Activated CD4-positive, alpha-beta T cell treated with anti-CD3 and anti-CD28 coated beads, Interleukin-2, amount 50 U/mL, for 4 hours (primary cell): ENCODE results near the gene SARS1.

Experiments used
- DNase-seq, 2 experiments: peaks; one replicate each; pipeline ENCODE4 v3.0.0-alpha.2; 2020

SARS1 gene

DNA sequence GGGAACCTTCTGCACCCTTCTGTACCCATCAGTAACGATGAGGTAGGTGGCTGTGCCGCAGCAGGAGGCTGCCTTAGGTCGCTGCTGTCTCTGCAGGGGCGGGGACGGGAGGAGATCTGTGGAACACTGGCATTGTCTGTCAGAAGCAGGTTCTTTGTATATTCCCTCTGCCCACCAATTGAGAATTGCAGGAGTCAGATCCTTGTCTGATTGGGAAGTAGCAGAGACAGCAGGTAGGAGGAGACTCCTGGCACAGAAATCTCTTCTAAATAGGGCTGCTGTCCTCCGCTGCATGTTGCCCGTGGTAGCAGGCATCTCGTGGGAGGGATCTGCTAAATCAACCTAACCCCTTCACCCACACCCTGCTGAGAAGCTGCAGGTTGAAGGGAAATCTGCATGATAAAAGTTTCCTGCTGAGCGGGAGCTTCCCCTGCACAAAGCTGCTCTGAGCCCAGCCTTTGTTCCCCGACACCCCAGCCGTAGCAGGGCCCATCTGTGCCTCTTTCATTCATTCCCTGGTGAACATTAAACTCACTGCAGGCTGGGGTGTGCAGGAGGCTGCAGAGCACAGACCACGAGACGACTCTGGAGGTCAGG, 15.9 kb downstream of the SARS1 start:
- DNase-seq: no peak

DNA sequence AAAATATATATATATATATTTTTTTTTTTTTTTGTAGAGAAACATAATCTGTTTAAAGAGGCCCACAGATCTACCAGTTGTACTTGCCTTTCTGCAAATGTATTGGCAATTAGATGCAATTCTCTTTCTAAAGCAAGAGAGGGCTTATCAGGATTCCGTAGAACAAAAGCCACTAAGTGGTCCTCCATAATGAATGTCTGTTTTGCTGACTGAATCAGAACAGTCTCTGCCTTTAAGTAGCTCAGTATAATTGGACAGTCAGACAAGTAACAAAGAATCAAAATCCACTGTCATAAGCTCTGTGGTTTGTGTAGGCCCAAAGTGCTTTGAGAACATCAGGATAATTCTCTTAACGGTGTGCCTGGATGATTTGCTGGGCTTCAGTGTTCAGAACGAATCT, 17.3 kb downstream of the SARS1 start:
- no peak for DNase-seq

- DNase-seq: no peak
These were observed 21.4 kb downstream of the SARS1 start for GRCh38 chr1:109235137-109235536.

DNA sequence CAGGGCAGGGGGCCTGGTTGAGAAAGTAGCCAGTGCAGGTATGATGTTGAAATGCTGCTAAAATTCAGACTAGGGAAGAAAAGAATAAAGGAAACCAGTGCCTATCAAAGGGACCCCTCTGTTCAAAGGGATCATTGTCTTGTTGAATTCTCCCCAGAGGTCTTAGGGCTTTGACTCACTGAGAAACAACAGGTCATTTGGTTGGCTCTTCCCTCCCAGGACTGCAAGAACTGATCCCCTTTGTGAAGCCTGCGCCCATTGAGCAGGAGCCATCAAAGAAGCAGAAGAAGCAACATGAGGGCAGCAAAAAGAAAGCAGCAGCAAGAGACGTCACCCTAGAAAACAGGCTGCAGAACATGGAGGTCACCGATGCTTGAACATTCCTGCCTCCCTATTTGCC, 23.8 kb downstream of the SARS1 start:
- DNase-seq: no peak

DNA sequence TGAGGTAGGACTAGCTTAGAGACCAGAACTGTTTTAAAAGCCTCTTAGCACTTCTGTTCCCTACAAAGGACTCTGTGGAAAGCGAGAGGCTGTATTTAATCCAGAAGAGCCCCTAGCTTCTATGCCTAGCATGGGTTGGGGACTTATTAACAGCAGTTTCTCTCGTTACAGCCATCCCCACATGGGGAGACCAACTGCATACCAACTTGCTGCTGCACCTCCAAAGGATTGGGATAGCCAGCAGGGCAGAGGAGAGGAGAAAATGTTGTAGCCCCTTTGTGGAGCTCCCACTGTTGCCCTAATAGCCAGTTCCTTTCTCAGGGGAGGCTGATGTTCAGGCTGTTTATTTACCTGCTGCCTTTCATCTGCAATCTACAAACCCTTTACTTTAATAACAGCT, 24.7 kb downstream of the SARS1 start:
- DNase-seq: no peak

- DNase-seq: no peak
These were observed 25.3 kb downstream of the SARS1 start for GRCh38 chr1:109239047-109239408.

- DNase-seq: no peak
These were observed 25.8 kb downstream of the SARS1 start for GRCh38 chr1:109239409-109240068.

DNA sequence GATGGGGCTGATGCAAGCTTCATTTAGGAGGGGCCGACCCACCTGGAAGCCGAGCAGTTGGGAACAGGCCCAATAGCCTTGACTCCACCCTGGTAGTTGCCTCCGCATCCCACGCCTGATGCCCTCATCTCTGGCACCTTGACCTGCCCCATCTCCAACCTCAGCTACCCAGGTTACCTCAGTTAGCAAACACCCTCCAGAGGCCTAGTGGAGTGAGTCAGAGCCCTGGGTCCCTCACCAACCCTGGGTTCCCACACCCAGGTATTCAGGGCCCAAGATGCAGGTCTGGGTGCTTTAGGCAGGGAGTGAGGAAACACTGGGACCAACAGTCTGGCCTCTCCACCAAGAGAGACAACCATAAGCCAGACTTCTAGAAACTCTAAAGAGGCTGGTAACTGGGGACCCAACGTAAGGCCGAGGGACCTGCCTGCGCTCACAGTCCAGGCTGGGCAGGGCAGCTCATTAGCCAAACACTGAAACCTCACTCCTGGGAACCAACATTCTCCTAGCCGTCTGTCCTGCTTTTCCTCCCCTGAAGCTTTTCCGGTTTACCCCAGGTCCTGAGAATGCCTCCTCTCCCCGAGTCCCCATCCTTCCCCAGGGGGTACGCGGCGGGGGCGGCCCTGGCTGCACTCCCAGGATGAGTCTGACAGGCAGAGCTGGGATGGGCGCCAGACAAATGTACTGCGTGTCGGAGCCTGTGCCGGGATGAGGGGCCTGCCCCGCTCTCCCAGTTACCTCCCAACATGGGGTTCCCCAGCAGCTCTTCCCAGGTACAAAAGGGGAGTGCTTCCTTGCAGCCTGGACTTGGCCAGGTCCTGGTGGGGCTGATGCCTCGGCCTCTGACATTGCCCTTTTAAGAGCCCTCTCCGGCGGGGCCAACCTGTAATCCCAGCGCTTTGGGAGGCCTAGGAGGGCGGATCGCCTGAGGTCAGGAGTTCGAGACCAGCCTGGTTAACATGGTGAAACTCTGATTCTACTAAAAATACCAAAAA, 26.7 kb downstream of the SARS1 start:
- DNase-seq: no peak

- DNase-seq: no peak
These were observed 27.6 kb downstream of the SARS1 start for GRCh38 chr1:109241344-109241743.

- DNase-seq: no peak
These were observed 28.2 kb downstream of the SARS1 start for GRCh38 chr1:109241841-109242345.

DNA sequence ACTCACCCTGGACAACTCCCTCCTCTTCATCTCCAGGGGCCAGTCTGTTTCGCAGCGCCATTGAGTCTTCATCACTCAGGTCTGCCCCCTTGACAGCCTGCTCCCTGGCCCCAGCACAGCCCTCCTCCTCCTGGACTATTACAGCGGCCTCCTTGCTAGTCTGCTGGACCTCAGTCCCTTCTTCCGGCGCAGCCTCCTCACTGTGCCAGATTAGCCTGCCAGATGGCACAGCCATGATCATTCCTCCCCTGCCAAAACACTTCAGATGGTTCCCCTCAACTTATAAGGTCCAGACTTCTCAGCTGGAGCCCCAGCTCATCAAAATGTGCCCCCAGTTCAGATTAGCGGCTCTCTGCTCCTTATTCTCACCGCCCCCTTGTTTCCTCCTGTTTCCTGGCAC, 28.7 kb downstream of the SARS1 start:
- no peak for DNase-seq

GRCh38 chr1:109243221-109243620, 29.5 kb downstream of the SARS1 start:
- DNase-seq: no peak

DNA sequence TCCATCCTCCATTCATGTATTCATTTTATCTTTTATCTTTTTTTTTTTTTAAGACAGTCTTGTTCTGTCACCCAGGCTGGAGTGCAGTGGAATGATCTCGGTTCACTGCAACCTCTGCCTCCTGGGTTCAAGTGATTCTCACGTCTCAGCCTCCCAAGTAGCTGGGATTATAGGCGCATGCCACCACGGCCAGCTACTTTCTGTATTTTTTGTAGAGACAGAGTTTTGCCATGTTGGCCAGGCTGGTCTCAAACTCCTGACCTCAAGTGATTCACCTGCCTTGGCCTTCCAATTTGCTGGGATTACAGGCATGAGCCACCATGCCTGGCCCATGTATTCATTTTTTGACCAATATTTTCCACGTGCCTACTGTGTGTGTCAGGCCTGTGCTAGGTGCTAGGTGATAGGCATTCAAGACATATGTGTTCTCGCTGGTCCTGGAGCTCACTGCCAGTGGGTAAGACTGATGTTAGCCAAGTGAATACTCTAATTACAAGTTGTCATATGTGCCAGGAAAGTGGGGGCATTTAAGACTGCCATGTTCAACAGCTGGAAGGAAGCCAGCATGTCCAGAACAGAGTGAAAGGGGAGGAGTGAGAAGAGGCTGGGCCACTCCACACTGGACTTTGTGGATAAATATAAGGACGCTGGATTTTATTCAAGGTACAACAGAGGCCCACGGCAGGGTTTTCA, 30.3 kb downstream of the SARS1 start:
- DNase-seq: no peak

DNA sequence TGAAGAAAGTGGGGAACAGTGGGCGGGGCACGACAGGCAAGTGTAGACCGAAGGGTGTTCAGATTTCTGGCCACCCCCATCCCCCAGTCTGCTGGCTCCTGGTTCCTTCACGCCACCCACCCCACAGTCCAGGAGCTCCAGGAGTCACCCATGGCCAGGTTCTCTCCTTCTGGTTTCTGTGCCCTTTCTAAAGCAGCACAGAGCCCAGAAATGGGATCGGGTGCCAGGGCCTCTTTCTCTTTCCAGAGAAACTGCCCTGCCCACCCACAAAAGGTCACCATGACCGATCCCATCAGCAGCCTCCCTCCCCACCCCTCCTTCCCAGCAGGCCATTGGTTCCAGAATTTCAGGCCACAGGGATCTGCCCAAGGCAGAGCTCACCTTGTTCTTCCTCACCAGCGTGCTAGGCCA, 32.4 kb downstream of the SARS1 start:
- no peak for DNase-seq

DNA sequence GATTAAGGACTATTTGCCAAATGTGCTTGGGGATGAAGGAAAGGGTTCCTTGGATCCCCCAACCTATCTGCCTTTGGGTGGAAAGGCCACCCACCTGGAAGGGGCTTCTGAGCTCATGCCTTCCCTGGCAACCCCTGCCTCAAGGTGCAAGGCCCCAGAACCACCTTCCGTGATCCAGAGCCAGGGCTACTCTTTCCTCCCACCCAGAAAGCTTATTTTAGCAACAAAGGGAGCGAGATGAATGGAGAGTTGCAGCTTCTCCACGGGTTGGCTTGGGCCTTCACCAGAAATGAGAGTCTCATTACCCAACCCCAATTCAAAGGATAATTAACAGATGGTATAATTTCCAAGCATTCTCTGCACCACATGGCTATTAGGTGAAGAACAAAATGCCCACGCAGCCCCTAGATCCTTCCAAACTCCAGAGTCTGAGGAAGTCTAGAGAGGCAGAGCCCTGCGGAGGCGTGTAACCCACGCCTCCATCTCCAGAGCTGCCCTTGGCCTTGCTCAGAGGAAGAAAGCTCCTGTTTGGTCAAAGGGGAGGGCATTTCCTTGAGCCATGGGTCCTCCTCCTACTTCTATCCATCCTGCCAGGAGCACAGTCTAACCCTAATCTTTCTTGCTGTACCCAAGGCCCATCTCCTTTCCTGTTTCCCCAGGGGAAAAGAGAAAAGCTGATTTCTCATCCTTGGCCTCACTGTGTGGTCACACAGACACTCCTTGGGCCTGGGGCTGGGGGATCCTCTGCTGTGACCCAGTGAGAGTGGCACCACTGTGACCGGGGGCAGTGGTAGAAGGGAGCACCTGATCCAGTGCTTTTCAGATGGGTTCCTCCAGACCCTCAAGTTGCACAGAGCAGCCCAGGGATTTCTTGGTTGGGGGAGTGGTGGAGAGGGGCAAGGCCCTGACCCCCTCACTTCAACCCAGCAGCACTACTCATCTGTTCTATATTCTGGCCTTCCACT, 34.0 kb downstream of the SARS1 start:
- no peak for DNase-seq

GRCh38 chr1:109248444-109248796, 34.7 kb downstream of the SARS1 start:
- DNase-seq: no peak

DNA sequence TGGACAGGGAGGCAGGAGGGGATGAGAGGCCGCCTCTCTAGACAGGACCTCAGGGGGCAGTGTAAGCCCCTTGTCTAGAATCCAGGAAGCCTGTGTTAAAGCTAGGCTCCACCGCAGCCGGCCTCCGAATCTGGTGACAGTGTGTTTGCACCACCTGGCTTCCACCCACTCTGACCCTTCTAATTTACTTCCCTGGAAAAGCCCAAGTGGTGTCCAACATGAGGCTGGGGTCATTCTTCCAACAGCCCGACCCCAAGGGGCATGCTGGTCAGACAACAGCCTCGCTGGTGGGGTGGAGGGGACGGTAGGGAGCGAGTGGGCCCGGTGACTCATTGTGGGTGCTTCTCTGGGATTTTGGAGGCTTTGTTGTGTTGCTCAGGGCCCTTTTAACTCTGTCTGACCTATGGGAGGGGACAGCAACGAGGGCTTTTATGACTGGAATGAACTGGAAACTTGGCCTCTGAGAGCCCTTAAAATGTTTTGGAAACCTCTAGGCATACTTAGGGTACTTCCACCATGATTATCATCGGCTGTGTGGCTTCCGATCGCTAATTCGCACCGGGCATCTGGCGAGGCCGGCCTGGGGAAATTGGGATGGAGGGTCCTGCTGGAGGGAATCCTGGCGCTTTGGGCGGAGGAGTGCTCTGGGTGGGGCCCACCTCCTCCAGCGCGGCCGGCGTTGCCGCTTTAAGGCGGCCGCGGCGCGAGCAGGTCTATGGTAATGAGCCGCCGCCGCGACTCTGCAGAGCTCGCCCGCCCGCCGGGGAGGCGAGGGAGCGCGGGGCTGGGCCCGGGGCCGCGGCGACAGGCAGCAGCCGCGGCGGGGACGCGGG, 35.3 kb downstream of the SARS1 start, which contains the start of gene CELSR2:
Gene CELSR2 (plus strand): TSS at position 743 of the 833 bp plus-strand sequence. CDS start 541 bp downstream, outside the sequence.
- DNase-seq: peak; percentile 35 to 42

DNA sequence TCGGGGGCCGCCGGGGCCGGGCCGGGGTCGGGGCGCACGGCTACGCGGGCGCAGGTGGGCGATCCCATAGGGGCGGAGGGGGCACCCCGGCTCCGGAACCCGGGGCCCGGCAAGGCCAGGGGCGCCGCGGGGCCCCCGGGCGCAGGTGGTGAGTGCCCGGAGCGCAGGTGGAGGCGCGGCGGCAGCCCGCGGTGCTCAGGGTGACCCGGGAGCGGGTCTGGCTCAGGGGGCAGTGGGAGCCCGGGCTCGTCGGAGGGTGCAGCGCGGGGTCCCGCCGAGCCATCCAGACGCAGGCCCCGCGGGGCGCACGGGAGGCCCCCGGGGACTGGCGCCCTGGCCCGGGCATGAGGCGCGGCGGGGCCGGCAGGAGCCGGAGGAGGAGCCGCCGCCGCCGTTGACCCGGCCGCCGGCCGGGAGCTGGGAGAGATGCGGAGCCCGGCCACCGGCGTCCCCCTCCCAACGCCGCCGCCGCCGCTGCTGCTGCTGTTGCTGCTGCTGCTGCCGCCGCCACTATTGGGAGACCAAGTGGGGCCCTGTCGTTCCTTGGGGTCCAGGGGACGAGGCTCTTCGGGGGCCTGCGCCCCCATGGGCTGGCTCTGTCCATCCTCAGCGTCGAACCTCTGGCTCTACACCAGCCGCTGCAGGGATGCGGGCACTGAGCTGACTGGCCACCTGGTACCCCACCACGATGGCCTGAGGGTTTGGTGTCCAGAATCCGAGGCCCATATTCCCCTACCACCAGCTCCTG, 36.1 kb downstream of the SARS1 start:
- DNase-seq: no peak

DNA sequence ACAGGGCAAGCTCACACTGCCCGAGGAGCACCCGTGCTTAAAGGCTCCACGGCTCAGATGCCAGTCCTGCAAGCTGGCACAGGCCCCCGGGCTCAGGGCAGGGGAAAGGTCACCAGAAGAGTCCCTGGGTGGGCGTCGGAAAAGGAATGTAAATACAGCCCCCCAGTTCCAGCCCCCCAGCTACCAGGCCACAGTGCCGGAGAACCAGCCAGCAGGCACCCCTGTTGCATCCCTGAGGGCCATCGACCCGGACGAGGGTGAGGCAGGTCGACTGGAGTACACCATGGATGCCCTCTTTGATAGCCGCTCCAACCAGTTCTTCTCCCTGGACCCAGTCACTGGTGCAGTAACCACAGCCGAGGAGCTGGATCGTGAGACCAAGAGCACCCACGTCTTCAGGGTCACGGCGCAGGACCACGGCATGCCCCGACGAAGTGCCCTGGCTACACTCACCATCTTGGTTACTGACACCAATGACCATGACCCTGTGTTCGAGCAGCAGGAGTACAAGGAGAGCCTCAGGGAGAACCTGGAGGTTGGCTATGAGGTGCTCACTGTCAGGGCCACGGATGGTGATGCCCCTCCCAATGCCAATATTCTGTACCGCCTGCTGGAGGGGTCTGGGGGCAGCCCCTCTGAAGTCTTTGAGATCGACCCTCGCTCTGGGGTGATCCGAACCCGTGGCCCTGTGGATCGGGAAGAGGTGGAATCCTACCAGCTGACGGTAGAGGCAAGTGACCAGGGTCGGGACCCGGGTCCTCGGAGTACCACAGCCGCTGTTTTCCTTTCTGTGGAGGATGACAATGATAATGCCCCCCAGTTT, 36.9 kb downstream of the SARS1 start:
- DNase-seq: no peak
